WTC11 (cell line): Measurements from ENCODE around the gene CD40. TPM values are rescaled to one million over a fixed set of nuclear protein-coding genes. Genes with fewer than 3 reads are reported as not detected.
A peak's percentile ranks its signal among the peaks of the same experiment; 100 is the strongest.

Source experiments
- ATAC-seq: fragments of 200-7000 bp; cut with Tn5 transposase; 2 replicates; pipeline ENCODE4 v1.10.0; 2021; ENCODE audit warnings: mild to moderate bottlenecking, moderate library complexity
- CTCF ChIA-PET: fragments of 300-600 bp; sonication (Branson Sonifier 250); formaldehyde crosslinking; loops from one replicate; lab custom pipeline; 2021; ENCODE audit warnings: antibody characterized with exemption; lab: Charles Lee
- POLR2A ChIA-PET: fragments of 350-600 bp; sonication (Branson Sonifier 250); formaldehyde crosslinking; loops from one replicate; lab custom pipeline; 2021; ENCODE audit warnings: antibody characterized with exemption; lab: Charles Lee
- DNase-seq: peaks from one replicate; pipeline ENCODE4 v3.0.0; 2021; ENCODE audit warnings: low spot score
- H3K27ac Mint-ChIP-seq: 2 replicates; pipeline ENCODE4 v1.8.0; 2021; ENCODE audit warnings: mixed read lengths
- H3K27me3 Mint-ChIP-seq: 2 replicates; pipeline ENCODE4 v1.8.0; 2021; ENCODE audit warnings: low read depth, mild to moderate bottlenecking, moderate library complexity, mixed read lengths
- H3K36me3 Mint-ChIP-seq: 2 replicates; pipeline ENCODE4 v1.8.0; 2021; ENCODE audit warnings: mixed read lengths
- H3K4me1 Mint-ChIP-seq: 2 replicates; pipeline ENCODE4 v1.8.0; 2022; ENCODE audit warnings: mixed read lengths
- H3K4me3 Mint-ChIP-seq: 2 replicates; pipeline ENCODE4 v1.8.0; 2021; ENCODE audit warnings: mild to moderate bottlenecking, moderate library complexity, mixed read lengths
- H3K9me3 Mint-ChIP-seq: 2 replicates; pipeline ENCODE4 v1.8.0; 2021; ENCODE audit warnings: mixed read lengths
- ARID4B ChIP-seq: sonication (generic); formaldehyde crosslinking; IDR thresholded peaks from 2 replicates; pipeline ENCODE4 v1.8.0; 2023; ENCODE audit warnings: missing genetic modification reagents, mild to moderate bottlenecking, borderline replicate concordance
- ATF1 ChIP-seq: sonication (generic); formaldehyde crosslinking; IDR thresholded peaks from 2 replicates; pipeline ENCODE4 v1.8.1; 2023; ENCODE audit warnings: mild to moderate bottlenecking, moderate library complexity, missing genetic modification reagents
- CREM ChIP-seq: sonication (generic); formaldehyde crosslinking; IDR thresholded peaks from 2 replicates; pipeline ENCODE4 v1.8.1; 2022; ENCODE audit warnings: mild to moderate bottlenecking, missing genetic modification reagents, moderate library complexity
- CTCF ChIP-seq: fragments of 200-600 bp; IDR thresholded peaks from 2 replicates; pipeline ENCODE4 v1.8.0; 2022; ENCODE audit warnings: antibody characterized with exemption
- FOXP4 ChIP-seq: sonication (generic); formaldehyde crosslinking; IDR thresholded peaks from 2 replicates; pipeline ENCODE4 v1.8.0; 2022; ENCODE audit warnings: mild to moderate bottlenecking, missing genetic modification reagents
- GABPB1 ChIP-seq: sonication (generic); formaldehyde crosslinking; IDR thresholded peaks from 2 replicates; pipeline ENCODE4 v1.8.1; 2023; ENCODE audit warnings: mild to moderate bottlenecking, missing genetic modification reagents
- GTF2I ChIP-seq: fragments of 250-450 bp; sonication (Bioruptor Pico); conservative IDR thresholded peaks from 2 replicates; pipeline ENCODE4 v1.4.0; 2021; ENCODE audit warnings: mild to moderate bottlenecking
- IRF1 ChIP-seq: sonication (generic); formaldehyde crosslinking; IDR thresholded peaks from 2 replicates; pipeline ENCODE4 v1.8.0; 2023; ENCODE audit warnings: missing genetic modification reagents
- NR3C1 ChIP-seq: sonication (generic); formaldehyde crosslinking; conservative IDR thresholded peaks from 2 replicates; pipeline ENCODE4 v1.8.1; 2023; ENCODE audit warnings: low read depth, mild to moderate bottlenecking, missing genetic modification reagents
- USF1 ChIP-seq: sonication (generic); formaldehyde crosslinking; IDR thresholded peaks from 2 replicates; pipeline ENCODE4 v1.8.0; 2022; ENCODE audit warnings: mild to moderate bottlenecking, missing genetic modification reagents
- ZBTB21 ChIP-seq: sonication (generic); formaldehyde crosslinking; IDR thresholded peaks from 2 replicates; pipeline ENCODE4 v1.8.1; 2023; ENCODE audit warnings: mild to moderate bottlenecking, missing genetic modification reagents, borderline replicate concordance
- ZBTB43 ChIP-seq: sonication (generic); formaldehyde crosslinking; IDR thresholded peaks from 2 replicates; pipeline ENCODE4 v1.8.1; 2023; ENCODE audit warnings: mild to moderate bottlenecking, missing genetic modification reagents
- ZNF138 ChIP-seq: sonication (generic); formaldehyde crosslinking; conservative IDR thresholded peaks from 2 replicates; pipeline ENCODE4 v1.8.1; 2022; ENCODE audit warnings: mild to moderate bottlenecking, moderate library complexity, missing genetic modification reagents
- ZNF263 ChIP-seq: sonication (generic); formaldehyde crosslinking; IDR thresholded peaks from 2 replicates; pipeline ENCODE4 v1.8.1; 2022; ENCODE audit warnings: low read depth, mild to moderate bottlenecking, moderate library complexity, missing genetic modification reagents
- ZNF416 ChIP-seq: fragments of 250-450 bp; sonication (Bioruptor Pico); IDR thresholded peaks from 2 replicates; pipeline ENCODE4 v1.9.0; 2021; ENCODE audit warnings: mild to moderate bottlenecking, inconsistent platforms
- ZNF532 ChIP-seq: fragments of 250-450 bp; sonication (Bioruptor Pico); IDR thresholded peaks from 2 replicates; pipeline ENCODE4 v1.9.0; 2021; ENCODE audit warnings: mild to moderate bottlenecking, borderline replicate concordance
- total RNA-seq: library from RNA; stranded (reverse); gene quantifications from 3 replicates; pipeline ENCODE4 v1.2.3, GENCODE V29; 2021

CD40 gene
- total RNA-seq, 1 experiment from 2014 or later: 14.8 TPM

- Mint-ChIP-seq H3K4me3 (no peak overlapping the region), H3K9me3 (no peaks in the 10 kb centered on the region), H3K27me3 (no peaks in the 10 kb centered on the region), H3K36me3 (no peaks in the 10 kb centered on the region), H3K4me1 (peaks cover 3% of the 10 kb centered on the region), H3K27ac (no peak overlapping the region)
- ATAC-seq: no peak
- CTCF ChIA-PET: interaction anchor here (0.9 to 2.5 kb wide), 10 partner anchors 10 to 156 kb away, joined by 3 to 21 read pairs (median 5); no protein-coding TSS in a partner anchor
- POLR2A ChIA-PET: no interaction called here
- TF ChIP-seq CREM: no peak
- no peak for TF ChIP-seq ZNF263 (CRISPR knock-in tag)
- TF ChIP-seq ZNF138 (CRISPR knock-in tag): no peak
- TF ChIP-seq GTF2I (CRISPR knock-in tag): no peak
- no peak for TF ChIP-seq ZBTB43 (CRISPR knock-in tag)
- no peak for TF ChIP-seq FOXP4 (CRISPR knock-in tag)
- TF ChIP-seq NR3C1 (CRISPR knock-in tag): no peak
- no peak for TF ChIP-seq ZNF532 (CRISPR knock-in tag)
- no peak for TF ChIP-seq ZBTB21 (CRISPR knock-in tag)
- no peak for TF ChIP-seq GABPB1 (CRISPR knock-in tag)
- TF ChIP-seq IRF1 (CRISPR knock-in tag): no peak
- no peak for TF ChIP-seq ZNF416 (CRISPR knock-in tag)
- no peak for TF ChIP-seq ATF1
- TF ChIP-seq USF1: no peak
- DNase-seq: no peak
Observed at GRCh38 chr20:46150943-46151342, 32.8 kb downstream of the CD40 start.

GRCh38 chr20:46151936-46152335, 33.8 kb downstream of the CD40 start:
- Mint-ChIP-seq H3K36me3 (no peaks in the 10 kb centered on the region), H3K9me3 (no peaks in the 10 kb centered on the region)
- peak; percentile 51 for TF ChIP-seq CTCF
- TF ChIP-seq ARID4B: no peak
- TF ChIP-seq ZNF416 (CRISPR knock-in tag): no peak
- TF ChIP-seq, all 79 proteins: peak for 1
- CTCF ChIA-PET: interaction anchor here (0.5 to 2.5 kb wide), 25 partner anchors 9 to 197 kb away, joined by 3 to 21 read pairs (median 4); no protein-coding TSS in a partner anchor
- Mint-ChIP-seq H3K4me3 (no peak overlapping the region), H3K27ac (no peak overlapping the region), H3K27me3 (no peaks in the 10 kb centered on the region), H3K4me1 (peaks cover 3% of the 10 kb centered on the region)
- DNase-seq: peak; percentile 77
- ATAC-seq: peak; percentile 87
- POLR2A ChIA-PET: interaction anchor here (0.7 kb wide), 1 partner anchor 115 kb away, joined by 3 read pairs; no protein-coding TSS in a partner anchor
